Fibroblast of lung (primary cell): ENCODE results near the gene CRYGS. TPM values are rescaled to one million over a fixed set of nuclear protein-coding genes. Genes with fewer than 3 reads are reported as not detected.

Source experiments
- DNase-seq, 2 donors: peaks; one replicate each; pipeline versions ENCODE4 v3.0.0 to v3.0.0-alpha.2; 2010; ENCODE audit warnings: low read depth in 2 of 2
- H2AFZ ChIP-seq: 2 replicates; pipeline ENCODE4 v1.5.1; 2012; ENCODE audit warnings: low read length, control low read depth, inconsistent platforms
- H3K27ac ChIP-seq: 2 replicates; pipeline ENCODE4 v1.5.1; 2011; ENCODE audit warnings: low read length, control low read depth; ENCODE audit not compliant: insufficient read depth
- H3K27me3 ChIP-seq: 2 replicates; pipeline ENCODE4 v1.5.1; 2011; ENCODE audit warnings: mild to moderate bottlenecking, low read length; ENCODE audit not compliant: control insufficient read depth, insufficient read depth
- H3K36me3 ChIP-seq: 2 replicates; pipeline ENCODE4 v1.5.1; 2011; ENCODE audit warnings: low read length; ENCODE audit not compliant: control insufficient read depth, insufficient read depth
- H3K4me1 ChIP-seq: 2 replicates; pipeline ENCODE4 v1.5.1; 2011; ENCODE audit warnings: low read length; ENCODE audit not compliant: control insufficient read depth, insufficient read depth; ENCODE audit errors: extremely low read depth
- H3K4me2 ChIP-seq: 2 replicates; pipeline ENCODE4 v1.5.1; 2011; ENCODE audit warnings: low read length, control low read depth; ENCODE audit not compliant: insufficient read depth; ENCODE audit errors: extremely low read depth
- H3K4me3 ChIP-seq, 4 experiments: fragments of 200-600 bp in 1 of 4; sonication (generic) in 1 of 4; replicated peaks in 1 of 4; 2 replicates each; pipeline ENCODE4 v1.5.1; 2011 to 2016; ENCODE audit warnings: low read length in 4 of 4, low read depth in 3 of 4, mild to moderate bottlenecking in 3 of 4, control low read depth in 2 of 4, inconsistent platforms in 1 of 4, mixed read lengths in 1 of 4; ENCODE audit not compliant: insufficient read depth in 1 of 4; ENCODE audit errors: control extremely low read depth in 1 of 4
- H3K79me2 ChIP-seq: 2 replicates; pipeline ENCODE4 v1.5.1; 2012; ENCODE audit warnings: mild to moderate bottlenecking, low read length, inconsistent platforms; ENCODE audit not compliant: control insufficient read depth, insufficient read depth
- H3K9ac ChIP-seq: 2 replicates; pipeline ENCODE4 v1.5.1; 2011; ENCODE audit warnings: mild to moderate bottlenecking, low read length, control low read depth; ENCODE audit not compliant: insufficient read depth
- H3K9me3 ChIP-seq: 2 replicates; pipeline ENCODE4 v1.5.1; 2012; ENCODE audit warnings: low read depth, low read length; ENCODE audit not compliant: control insufficient read depth, insufficient read depth
- H4K20me1 ChIP-seq: 2 replicates; pipeline ENCODE4 v1.5.1; 2011; ENCODE audit warnings: low read length; ENCODE audit not compliant: control insufficient read depth, insufficient read depth; ENCODE audit errors: extremely low read depth
- CTCF ChIP-seq, 2 donors: IDR thresholded peaks in 1 of 2; conservative IDR thresholded peaks in 1 of 2; 1 replicate in 1 of 2; 2 replicates in 1 of 2; pipeline ENCODE4 v1.5.1; 2011 to 2012; ENCODE audit warnings: low read length in 2 of 2, control low read depth in 1 of 2, inconsistent platforms in 1 of 2, low read depth in 1 of 2, mild to moderate bottlenecking in 1 of 2
- EZH2 ChIP-seq: IDR thresholded peaks from 2 replicates; pipeline ENCODE4 v1.5.1; 2012; ENCODE audit warnings: low read length, control low read depth, mild to moderate bottlenecking; ENCODE audit errors: missing control alignments
- polyA plus RNA-seq, 2 donors: library from polyadenylated mRNA; depleted of rRNA in 1 of 2; stranded (reverse) in 1 of 2; unstranded in 1 of 2; fragments of >200 nt; gene quantifications; 2 replicates each; pipeline ENCODE4 v1.2.1, GENCODE V29; 2011 to 2012; ENCODE audit warnings: missing spikeins in 1 of 2
- total RNA-seq: library from RNA; depleted of rRNA; stranded (reverse); fragments of >200 nt; gene quantifications from 2 replicates; pipeline ENCODE4 v1.2.1, GENCODE V29; 2014

Gene CRYGS
- total and polyA plus RNA-seq, 2 donors (not counting 1 experiment from before 2014, with no cell fraction given): 0.54 to 0.99 TPM

- Histone ChIP-seq H3K36me3 (no peaks in the 10 kb centered on the region), H3K4me3 (no peak overlapping the region), H3K9ac (no peak overlapping the region), H3K4me1 (no peaks in the 10 kb centered on the region), H3K79me2 (no peaks in the 10 kb centered on the region), H2AFZ (no peak overlapping the region), H4K20me1 (no peaks in the 10 kb centered on the region), H3K4me2 (no peak overlapping the region), H3K9me3 (no peaks in the 10 kb centered on the region), H3K27ac (no peak overlapping the region), H3K27me3 (no peaks in the 10 kb centered on the region)
- TF ChIP-seq EZH2: no peak
- no peak for TF ChIP-seq CTCF (conservative IDR thresholded peaks at IDR 0.05 in 1 of 2, IDR thresholded peaks at IDR 0.05 in 1 of 2; ENCODE audit: low read depth in 1 of 2, low read length in 2 of 2)
- no peak for DNase-seq
These were observed 25.0 kb downstream of the CRYGS start for GRCh38 chr3:186519021-186519658.

DNA sequence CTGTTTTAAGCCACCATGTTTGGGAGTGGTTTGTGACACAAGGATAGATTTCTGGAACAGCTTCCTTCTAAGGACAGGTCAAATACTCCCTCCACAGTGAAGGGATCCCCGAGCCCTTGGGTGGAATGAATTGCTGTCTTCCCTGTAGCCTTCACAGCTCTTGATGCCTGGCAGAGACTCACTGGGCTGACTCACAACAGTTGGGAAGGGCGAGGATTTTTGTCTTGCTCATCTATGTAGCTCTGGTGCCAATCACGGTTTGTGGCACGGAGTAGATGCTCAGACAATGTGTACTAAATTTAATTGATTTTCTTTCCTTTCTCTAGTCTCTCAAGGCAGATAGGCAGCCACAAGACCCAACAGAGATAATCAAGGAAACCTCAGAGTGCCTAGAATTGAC, 27.0 kb downstream of the CRYGS start:
- H3K4me1 ChIP-seq: no peaks in the 10 kb centered on the region
- DNase-seq: no peak
- no peak overlapping the region for H3K4me2 ChIP-seq
- no peak overlapping the region for H3K27ac ChIP-seq
- H3K27me3 ChIP-seq: no peaks in the 10 kb centered on the region
- H3K4me3 ChIP-seq: no peak overlapping the region
- H3K9ac ChIP-seq: no peak overlapping the region
- H3K9me3 ChIP-seq: no peaks in the 10 kb centered on the region
- H3K79me2 ChIP-seq: no peaks in the 10 kb centered on the region
- H4K20me1 ChIP-seq: no peaks in the 10 kb centered on the region
- H2AFZ ChIP-seq: no peak overlapping the region
- TF ChIP-seq EZH2: no peak
- TF ChIP-seq CTCF (conservative IDR thresholded peaks at IDR 0.05 in 1 of 2, IDR thresholded peaks at IDR 0.05 in 1 of 2; ENCODE audit: low read depth in 1 of 2, low read length in 2 of 2): no peak
- H3K36me3 ChIP-seq: no peaks in the 10 kb centered on the region

- Histone ChIP-seq H3K79me2 (no peaks in the 10 kb centered on the region), H3K4me2 (no peak overlapping the region), H4K20me1 (no peaks in the 10 kb centered on the region), H3K9me3 (no peaks in the 10 kb centered on the region), H2AFZ (no peak overlapping the region), H3K27ac (no peak overlapping the region), H3K4me1 (no peaks in the 10 kb centered on the region), H3K9ac (no peak overlapping the region), H3K36me3 (no peaks in the 10 kb centered on the region), H3K27me3 (peaks cover 3% of the 10 kb centered on the region), H3K4me3 (no peak overlapping the region)
- no peak for DNase-seq
- no peak for TF ChIP-seq CTCF (conservative IDR thresholded peaks at IDR 0.05 in 1 of 2, IDR thresholded peaks at IDR 0.05 in 1 of 2; ENCODE audit: low read depth in 1 of 2, low read length in 2 of 2)
- no peak for TF ChIP-seq EZH2
These were observed 27.5 kb downstream of the CRYGS start for GRCh38 chr3:186516646-186517045.
